GM21360 (cell line): ENCODE results near the gene IGFALS.

Experiments
- ATAC-seq: cut with Tn5 transposase; IDR thresholded peaks from one replicate; pipeline ENCODE4 v1.9.1; 2021; ENCODE audit warnings: mild to moderate bottlenecking, moderate library complexity; ENCODE audit not compliant: unreplicated experiment

The IGFALS gene

GRCh38 chr16:1790611-1791255 is 2.8 kb downstream of the IGFALS start:
- ATAC-seq = no peak

- no peak for ATAC-seq
Observed at GRCh38 chr16:1790261-1790610, 3.3 kb downstream of the IGFALS start.

GRCh38 chr16:1789643-1790045 is 3.9 kb downstream of the IGFALS start:
- no peak for ATAC-seq

GRCh38 chr16:1788708-1789100 is 4.8 kb downstream of the IGFALS start:
- no peak for ATAC-seq

- ATAC-seq = no peak
Observed at GRCh38 chr16:1788095-1788707, 5.3 kb downstream of the IGFALS start.

- ATAC-seq = no peak
Observed at GRCh38 chr16:1787322-1788094, 6.0 kb downstream of the IGFALS start.

GRCh38 chr16:1787056-1787321 is 6.5 kb downstream of the IGFALS start:
- no peak for ATAC-seq

- ATAC-seq = no peak
Observed at GRCh38 chr16:1786242-1787055, 7.1 kb downstream of the IGFALS start.

GRCh38 chr16:1785846-1786170 is 7.7 kb downstream of the IGFALS start:
- ATAC-seq = no peak

GRCh38 chr16:1784977-1785845 is 8.3 kb downstream of the IGFALS start:
- ATAC-seq = no peak

- peak; percentile 81 for ATAC-seq
Observed at GRCh38 chr16:1782408-1783264, 10.9 kb downstream of the IGFALS start, which contains the start of the genes NUBP2 and SPSB3. Gene NUBP2 (plus strand): TSS chr16:1782960. CDS start chr16:1783021, 61 bp downstream. Gene SPSB3 (minus strand): TSS chr16:1782571. CDS start chr16:1781483, 1,088 bp downstream.

- ATAC-seq = no peak
Observed at GRCh38 chr16:1781758-1782407, 11.6 kb downstream of the IGFALS start.

- ATAC-seq = no peak
Observed at GRCh38 chr16:1781254-1781653, 12.3 kb downstream of the IGFALS start.

GRCh38 chr16:1780677-1781072 is 12.8 kb downstream of the IGFALS start:
- no peak for ATAC-seq

GRCh38 chr16:1779741-1780676 is 13.5 kb downstream of the IGFALS start:
- no peak for ATAC-seq

GRCh38 chr16:1779234-1779701 is 14.2 kb downstream of the IGFALS start:
- ATAC-seq = no peak

GRCh38 chr16:1778200-1779179 is 15.0 kb downstream of the IGFALS start:
- no peak for ATAC-seq
